HG03025 (cell line): ENCODE measurements around the gene ACTL7B.
"Not testable (repeated sequence)": the region's sequence is repeated elsewhere in the genome, so short reads cannot be mapped to it uniquely, and the experiment has no call there.

Source experiments
- ATAC-seq: cut with Tn5 transposase; IDR thresholded peaks from one replicate; pipeline ENCODE4 v1.9.1; 2021; ENCODE audit warnings: mild to moderate bottlenecking, moderate library complexity; ENCODE audit not compliant: unreplicated experiment, low FRiP score

The ACTL7B gene

DNA sequence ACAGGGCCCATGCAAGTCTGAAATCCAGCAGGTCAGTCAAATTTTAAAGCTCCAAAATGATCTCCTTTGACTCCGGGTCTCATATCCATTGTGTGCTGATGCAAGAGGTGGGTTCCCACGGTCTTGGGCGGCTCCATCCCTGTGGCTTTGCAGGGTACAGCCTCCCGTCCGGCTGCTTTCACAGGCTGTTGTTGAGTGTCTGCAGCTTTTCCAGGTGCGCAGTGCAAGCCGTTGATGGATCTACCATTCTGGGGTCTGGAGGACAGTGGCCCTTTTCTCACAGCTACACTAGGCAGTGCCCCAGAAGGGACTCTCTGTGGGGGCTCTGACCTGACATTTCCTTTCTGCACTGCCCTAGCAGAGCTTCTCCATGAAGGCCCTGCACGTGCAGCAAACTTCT, 7.5 kb downstream of the ACTL7B start:
- not testable (repeated sequence) for ATAC-seq

- no peak for ATAC-seq
Observed at GRCh38 chr9:108845947-108846346, 9.8 kb downstream of the ACTL7B start.

GRCh38 chr9:108845507-108845906, 10.3 kb downstream of the ACTL7B start:
- no peak for ATAC-seq

GRCh38 chr9:108844856-108845255, 10.9 kb downstream of the ACTL7B start:
- ATAC-seq, result no peak

DNA sequence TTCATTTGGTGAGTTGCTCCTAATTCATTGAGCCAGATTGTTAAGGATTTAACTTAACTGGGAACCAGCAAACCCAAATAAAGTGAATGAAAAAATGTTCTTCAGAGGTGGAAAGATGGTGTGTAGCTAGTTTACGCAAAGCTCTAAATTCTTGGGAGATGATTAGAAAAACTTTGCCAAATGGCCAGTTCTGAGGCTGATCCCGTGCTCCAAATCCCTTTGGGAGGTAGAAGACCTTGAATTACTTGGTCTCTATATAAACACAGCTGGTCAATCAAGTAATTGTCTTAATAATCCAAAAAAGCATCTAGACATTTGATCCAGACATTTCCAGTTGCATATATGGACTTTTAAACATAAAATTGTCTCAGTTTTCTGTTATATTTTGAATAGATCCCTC, 11.4 kb downstream of the ACTL7B start:
- ATAC-seq, result no peak

GRCh38 chr9:108842610-108843295, 13.0 kb downstream of the ACTL7B start:
- ATAC-seq, result no peak

DNA sequence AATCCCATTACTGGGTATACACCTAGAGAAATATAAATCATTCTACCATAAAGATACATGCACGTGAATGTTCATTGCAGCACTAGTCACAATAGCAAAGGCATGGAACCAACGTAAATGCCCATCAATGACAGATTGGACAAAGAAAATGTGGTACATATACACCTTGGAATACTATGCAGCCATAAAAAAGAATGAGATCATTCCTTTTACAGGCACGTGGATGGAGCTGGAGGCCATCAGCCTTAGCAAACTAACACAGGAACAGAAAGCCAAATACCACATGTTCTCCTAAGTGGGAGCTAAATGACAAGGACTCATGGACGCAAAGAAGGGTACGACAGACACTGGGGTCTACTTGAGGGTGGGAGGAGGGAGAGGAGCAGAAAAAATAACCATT, 16.2 kb downstream of the ACTL7B start:
- ATAC-seq, result not testable (repeated sequence)

- ATAC-seq, result no peak
Observed at GRCh38 chr9:108838017-108838416, 17.8 kb downstream of the ACTL7B start.

DNA sequence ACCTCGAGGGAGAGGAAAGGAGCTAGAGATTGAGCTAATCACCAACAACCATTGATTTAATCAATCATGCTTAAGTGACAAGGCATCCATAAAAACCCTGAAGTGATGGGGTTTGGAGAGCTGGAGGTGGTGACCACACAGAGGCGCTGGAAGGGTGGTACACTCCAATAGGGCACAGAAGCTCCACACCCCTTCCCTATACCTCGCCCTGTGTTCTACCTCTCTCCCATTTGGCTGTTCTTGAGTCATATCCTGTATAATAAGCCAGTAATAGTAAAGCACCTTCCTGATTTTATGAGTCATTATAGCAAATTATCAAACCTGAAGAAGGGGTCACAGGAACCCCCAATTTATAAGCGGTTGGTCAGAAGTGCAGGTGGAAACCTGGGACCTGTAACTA, 18.3 kb downstream of the ACTL7B start:
- no peak for ATAC-seq

DNA sequence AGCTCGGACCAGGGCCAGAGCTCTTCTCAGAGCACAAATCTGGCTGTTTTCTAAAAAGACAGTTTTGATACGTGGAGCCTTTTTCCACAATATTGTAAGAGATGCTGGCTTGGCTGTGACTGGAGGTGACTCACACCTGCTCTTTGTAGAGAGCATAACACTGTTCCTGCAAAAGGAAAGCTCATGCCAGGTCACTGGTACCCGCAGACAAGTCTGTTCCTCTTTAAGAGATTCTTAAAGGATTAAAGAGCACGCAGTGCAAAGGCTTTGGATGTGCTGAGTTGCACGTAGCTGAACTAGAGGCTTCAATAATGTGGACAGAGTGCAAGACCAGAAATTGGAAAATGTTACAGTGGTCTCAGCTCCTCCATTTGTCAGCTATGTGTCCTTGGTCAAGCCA, 19.0 kb downstream of the ACTL7B start:
- ATAC-seq, result no peak

DNA sequence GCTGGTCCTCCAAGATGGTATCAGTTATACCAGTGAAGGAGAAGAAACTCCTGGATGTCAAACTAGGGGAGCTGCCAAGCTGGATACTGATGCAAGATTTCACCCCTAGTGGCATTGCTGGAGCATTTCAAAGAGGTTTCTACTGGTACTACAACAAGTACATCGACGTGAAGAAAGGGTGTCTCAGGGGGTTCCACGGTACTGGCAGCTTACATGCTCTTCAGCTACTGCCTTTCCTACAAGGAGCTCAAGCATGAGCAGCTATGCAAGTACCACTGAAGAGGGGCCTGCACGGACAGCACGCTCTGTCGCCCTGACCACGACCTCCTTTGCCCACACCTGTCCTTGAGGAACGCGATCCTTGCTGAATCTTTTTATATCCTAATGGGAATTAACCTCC, 19.5 kb downstream of the ACTL7B start:
- ATAC-seq, result no peak

- ATAC-seq, result no peak
Observed at GRCh38 chr9:108835831-108836230, 20.0 kb downstream of the ACTL7B start.

GRCh38 chr9:108834959-108835665, 20.7 kb downstream of the ACTL7B start:
- no peak for ATAC-seq

DNA sequence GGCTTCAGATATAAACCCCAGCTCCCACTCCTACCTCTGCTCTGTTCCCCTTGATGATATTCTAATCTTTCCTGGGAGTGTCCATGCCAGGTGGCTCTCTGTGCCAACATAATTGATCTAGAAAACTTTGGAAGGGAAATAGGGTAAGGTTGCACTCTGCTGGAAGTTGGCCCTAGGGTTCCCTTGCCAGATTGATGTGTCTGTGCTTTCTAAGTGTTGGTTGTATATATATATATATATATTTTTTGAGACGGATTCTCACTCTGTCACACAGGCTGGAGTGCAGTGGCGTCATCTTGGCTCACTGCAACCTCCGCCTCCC, 23.6 kb downstream of the ACTL7B start:
- ATAC-seq, result no peak

GRCh38 chr9:108831496-108832178, 24.1 kb downstream of the ACTL7B start:
- no peak for ATAC-seq

DNA sequence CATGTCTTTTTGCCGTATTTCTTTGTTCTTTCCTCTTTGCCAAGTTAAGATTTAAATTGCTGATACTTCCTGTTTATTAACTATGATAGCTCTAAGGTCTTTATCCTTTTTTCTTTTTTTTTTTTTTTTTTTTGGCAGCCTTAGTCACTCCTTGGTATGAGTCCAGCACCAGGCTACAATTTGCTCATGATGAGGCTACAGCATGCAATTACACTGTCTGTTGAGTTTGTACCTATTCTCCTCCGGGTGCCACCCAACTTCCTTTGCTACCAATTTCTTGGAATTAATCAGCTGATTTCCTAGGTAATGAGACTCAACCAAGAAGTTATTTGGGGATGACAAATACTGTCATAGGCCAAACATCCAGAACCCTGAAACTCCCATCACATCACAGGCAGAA, 25.5 kb downstream of the ACTL7B start:
- ATAC-seq, result no peak

DNA sequence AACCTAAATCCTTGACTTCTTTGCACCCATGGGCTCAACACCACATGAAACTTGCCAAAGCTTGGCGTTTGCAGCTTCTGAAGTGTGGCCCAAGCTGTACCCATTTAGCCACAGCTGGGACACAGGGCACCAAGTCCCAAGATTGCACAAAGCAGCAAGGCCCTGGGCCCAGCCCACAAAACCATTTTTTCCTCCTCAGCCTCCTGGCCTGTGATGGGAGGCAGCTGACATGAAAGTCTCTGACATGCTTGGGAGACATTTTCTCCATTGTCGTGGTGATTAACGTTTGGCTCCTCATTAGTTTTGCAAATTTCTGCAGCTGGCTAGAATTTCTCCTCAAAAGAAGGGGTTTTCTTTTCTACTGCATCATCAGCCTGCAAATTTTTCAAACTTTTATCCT, 32.0 kb downstream of the ACTL7B start:
- ATAC-seq, result no peak

DNA sequence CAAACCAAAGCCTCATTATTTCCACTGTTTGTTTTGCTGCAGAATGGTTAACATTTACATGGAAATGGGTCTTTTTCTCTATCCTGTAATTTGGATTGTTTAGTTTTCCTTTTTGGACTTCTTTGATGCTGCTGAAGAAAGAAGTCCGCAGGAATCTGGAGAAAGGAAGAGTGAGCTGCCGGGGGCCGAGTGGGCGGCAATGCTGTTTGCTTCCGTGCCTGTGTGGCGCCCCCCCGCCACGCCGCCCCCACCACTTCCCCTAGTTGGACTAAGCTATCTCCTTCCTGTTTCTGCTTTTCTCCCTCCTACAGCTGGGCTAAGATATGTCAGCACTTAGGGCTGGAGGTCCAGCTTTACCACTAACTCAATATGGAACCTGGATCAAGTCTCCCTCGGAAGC, 39.7 kb downstream of the ACTL7B start:
- no peak for ATAC-seq

- ATAC-seq, result no peak
Observed at GRCh38 chr9:108815156-108815555, 40.6 kb downstream of the ACTL7B start.

- ATAC-seq, result no peak
Observed at GRCh38 chr9:108813951-108814601, 41.7 kb downstream of the ACTL7B start.

DNA sequence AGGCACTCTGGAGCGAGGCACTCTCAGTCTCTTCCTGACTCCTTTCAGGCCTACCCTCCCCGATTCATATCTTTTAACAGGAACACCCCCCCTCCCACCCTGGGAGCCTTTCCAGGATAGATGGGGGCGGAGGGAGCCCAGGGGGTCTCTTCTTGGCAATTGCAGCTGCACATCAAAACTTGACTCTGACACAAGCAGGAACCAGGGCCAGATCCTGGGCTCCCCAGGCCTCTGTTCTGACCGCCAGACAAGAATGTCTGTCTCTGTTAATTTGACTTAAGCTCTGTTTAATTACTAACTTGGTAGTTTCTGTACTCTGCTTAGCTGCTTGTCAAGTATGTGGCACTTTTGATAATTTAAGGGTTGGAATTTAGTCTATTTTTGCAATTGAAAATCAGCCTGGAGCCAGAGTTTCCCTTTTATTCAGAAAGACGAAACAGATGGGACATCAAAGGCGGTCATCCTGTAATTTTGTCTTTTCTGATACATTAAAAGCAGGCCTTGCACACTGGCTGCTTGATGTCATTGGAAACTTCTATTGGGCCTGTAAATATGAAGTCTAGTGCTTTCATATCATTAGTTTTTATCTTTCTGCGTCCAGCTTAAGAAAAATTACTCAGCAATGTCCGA, 43.3 kb downstream of the ACTL7B start:
- no peak for ATAC-seq
